Subcutaneous abdominal adipose tissue (tissue), 5 donors: ENCODE results near the gene GRAMD1A.

Source experiments
- H3K27ac ChIP-seq: one replicate; pipeline ENCODE4 v1.7.0; 2013; ENCODE audit warnings: low read depth, mild to moderate bottlenecking, inconsistent platforms, low read length, moderate library complexity
- H3K27me3 ChIP-seq, 5 donors: one replicate each; pipeline ENCODE4 v1.7.0; 2013; ENCODE audit warnings: low read length in 5 of 5, inconsistent platforms in 1 of 5; ENCODE audit not compliant: control insufficient read depth in 5 of 5, insufficient read depth in 4 of 5
- H3K36me3 ChIP-seq, 5 donors: one replicate each; pipeline ENCODE4 v1.7.0; 2013; ENCODE audit warnings: low read length in 5 of 5; ENCODE audit not compliant: control insufficient read depth in 5 of 5, insufficient read depth in 5 of 5
- H3K4me1 ChIP-seq, 5 donors: one replicate each; pipeline ENCODE4 v1.7.0; 2013; ENCODE audit warnings: low read length in 5 of 5, mild to moderate bottlenecking in 3 of 5, moderate library complexity in 1 of 5; ENCODE audit not compliant: control insufficient read depth in 5 of 5, insufficient read depth in 5 of 5
- H3K4me3 ChIP-seq, 5 donors: one replicate each; pipeline ENCODE4 v1.7.0; 2013; ENCODE audit warnings: low read length in 5 of 5, low read depth in 1 of 5
- H3K9ac ChIP-seq, 5 donors: one replicate each; pipeline ENCODE4 v1.7.0; 2013; ENCODE audit warnings: low read length in 5 of 5, mild to moderate bottlenecking in 4 of 5, moderate library complexity in 3 of 5
- H3K9me3 ChIP-seq, 5 donors: one replicate each; pipeline ENCODE4 v1.7.0; 2013; ENCODE audit warnings: low read length in 5 of 5; ENCODE audit not compliant: control insufficient read depth in 5 of 5
- donor health status: healthy.
- donor health status: healthy.
- donor health status: healthy.
- donor health status: healthy.
- donor health status: healthy.

GRAMD1A gene

DNA sequence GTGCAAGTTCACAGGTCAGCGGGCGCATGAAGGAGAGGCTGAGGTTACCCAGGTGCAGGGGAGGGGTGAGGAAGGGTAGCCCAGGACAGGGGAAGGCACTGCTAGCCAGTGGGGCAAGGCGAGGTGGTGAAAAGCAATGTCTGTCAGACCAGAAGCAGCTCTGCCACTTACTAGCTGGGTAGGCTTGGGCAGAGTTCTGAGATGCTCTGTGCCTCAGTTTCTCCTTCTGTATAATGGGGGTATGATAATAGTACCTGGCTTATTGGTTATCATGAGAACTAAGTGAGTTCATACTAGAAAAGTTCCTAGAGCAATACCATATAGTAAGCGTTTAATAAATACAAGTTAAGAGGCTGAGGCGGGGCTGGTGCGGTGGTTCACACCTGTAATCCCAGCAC is 15.8 kb downstream of the GRAMD1A start:
- Histone ChIP-seq H3K4me3 (no peak overlapping the region), H3K4me1 (peaks cover 0 to 58% (median 34%) of the 10 kb centered on the region in 5 donors), H3K27me3 (no peaks in the 10 kb centered on the region), H3K9ac (no peak overlapping the region), H3K36me3 (peaks cover 0 to 89% (median 73%) of the 10 kb centered on the region in 5 donors), H3K27ac (no peak overlapping the region), H3K9me3 (no peaks in the 10 kb centered on the region)

DNA sequence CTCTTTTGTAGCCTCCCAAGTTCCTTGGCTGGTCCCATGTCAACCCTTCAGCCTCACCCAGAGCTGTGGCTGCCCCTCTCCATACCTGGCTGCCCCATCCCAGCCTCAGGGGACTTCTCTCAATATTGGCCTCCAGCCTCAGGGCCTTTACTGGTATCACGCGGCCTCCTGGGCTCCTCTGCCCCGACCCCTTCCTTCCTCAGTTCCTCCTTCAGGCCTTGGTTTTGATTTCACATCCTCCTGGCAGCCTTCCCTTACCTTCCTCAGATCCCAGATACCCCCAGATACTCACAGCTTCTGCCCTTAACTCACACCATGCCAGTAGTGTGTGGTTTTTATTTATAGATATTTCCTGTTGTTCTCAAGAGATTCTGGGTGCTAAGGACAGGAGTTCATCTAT is 17.4 kb downstream of the GRAMD1A start:
- Histone ChIP-seq H3K27me3 (no peaks in the 10 kb centered on the region), H3K4me1 (peaks cover 0 to 52% (median 31%) of the 10 kb centered on the region in 5 donors), H3K27ac (no peak overlapping the region), H3K36me3 (peaks cover 0 to 90% (median 74%) of the 10 kb centered on the region in 5 donors), H3K9ac (peak overlapping the region in 2 of 5 donors; percentile 36 to 37), H3K9me3 (no peaks in the 10 kb centered on the region), H3K4me3 (no peak overlapping the region)

GRCh38 chr19:35018379-35018778 is 18.3 kb downstream of the GRAMD1A start:
- Histone ChIP-seq H3K36me3 (peaks cover 0 to 97% (median 83%) of the 10 kb centered on the region in 5 donors), H3K9me3 (no peaks in the 10 kb centered on the region), H3K4me3 (no peak overlapping the region), H3K9ac (no peak overlapping the region), H3K4me1 (peaks cover 0 to 49% (median 25%) of the 10 kb centered on the region in 5 donors), H3K27ac (no peak overlapping the region), H3K27me3 (no peaks in the 10 kb centered on the region)

DNA sequence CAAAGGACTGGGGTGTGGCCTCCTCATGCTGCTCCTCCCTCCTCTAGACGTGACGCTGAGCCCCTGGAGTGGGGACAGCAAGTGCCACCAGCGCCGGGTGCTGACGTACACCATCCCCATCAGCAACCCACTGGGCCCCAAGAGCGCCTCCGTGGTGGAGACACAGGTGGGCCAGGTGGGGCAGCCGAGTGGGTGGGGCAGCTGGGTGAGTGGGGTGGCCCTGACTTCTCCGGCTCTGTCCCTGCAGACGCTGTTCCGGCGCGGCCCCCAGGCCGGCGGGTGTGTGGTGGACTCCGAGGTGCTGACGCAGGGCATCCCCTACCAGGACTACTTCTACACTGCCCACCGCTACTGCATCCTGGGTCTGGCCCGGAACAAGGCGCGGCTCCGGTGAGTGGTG is 19.0 kb downstream of the GRAMD1A start:
- Histone ChIP-seq H3K36me3 (peaks cover 0 to 97% (median 85%) of the 10 kb centered on the region in 5 donors), H3K4me3 (no peak overlapping the region), H3K4me1 (peaks cover 0 to 41% (median 17%) of the 10 kb centered on the region in 5 donors), H3K9ac (no peak overlapping the region), H3K27ac (no peak overlapping the region), H3K27me3 (no peaks in the 10 kb centered on the region), H3K9me3 (no peaks in the 10 kb centered on the region)

DNA sequence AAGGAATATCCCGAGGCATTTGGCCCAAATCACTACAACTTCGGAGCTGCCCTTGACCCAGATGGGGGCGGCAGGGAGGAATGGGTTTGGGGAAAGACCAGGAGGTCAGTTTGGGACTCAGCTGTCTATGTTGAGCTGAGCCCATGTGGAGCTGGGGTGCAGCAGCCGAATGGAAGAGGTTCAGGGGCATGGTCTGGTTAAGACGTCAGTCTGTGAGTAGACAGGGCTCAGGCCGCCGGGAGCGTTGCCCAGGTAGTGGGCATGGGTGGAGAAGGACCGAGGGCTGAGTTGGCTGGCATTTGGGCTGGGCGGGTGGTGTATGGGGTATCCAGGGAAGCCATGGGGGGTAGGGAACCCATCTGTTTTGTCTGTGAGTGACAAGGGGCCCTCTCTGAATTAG is 20.9 kb downstream of the GRAMD1A start:
- Histone ChIP-seq H3K27ac (no peak overlapping the region), H3K4me3 (no peak overlapping the region), H3K36me3 (peaks cover 0 to 97% (median 82%) of the 10 kb centered on the region in 5 donors), H3K4me1 (peaks cover 0 to 24% (median 4%) of the 10 kb centered on the region in 5 donors), H3K9ac (no peak overlapping the region), H3K27me3 (no peaks in the 10 kb centered on the region), H3K9me3 (no peaks in the 10 kb centered on the region)

- no peak overlapping the region for H3K9ac ChIP-seq
- H3K27me3 ChIP-seq = no peaks in the 10 kb centered on the region
These were observed 21.5 kb downstream of the GRAMD1A start for GRCh38 chr19:35021596-35021995.

GRCh38 chr19:35022460-35022859 is 22.3 kb downstream of the GRAMD1A start:
- Histone ChIP-seq H3K36me3 (peaks cover 0 to 99% (median 87%) of the 10 kb centered on the region in 5 donors), H3K4me1 (peaks cover 0 to 18% (median under 1%) of the 10 kb centered on the region in 5 donors), H3K9me3 (no peaks in the 10 kb centered on the region), H3K27ac (no peak overlapping the region), H3K4me3 (no peak overlapping the region), H3K9ac (no peak overlapping the region), H3K27me3 (no peaks in the 10 kb centered on the region)

More at GRCh38 chr19:35021596-35021995, 21.5 kb downstream of the GRAMD1A start:
- Histone ChIP-seq H3K4me3 (no peak overlapping the region), H3K27ac (no peak overlapping the region), H3K9me3 (no peaks in the 10 kb centered on the region), H3K4me1 (peaks cover 0 to 24% (median 4%) of the 10 kb centered on the region in 5 donors), H3K36me3 (peaks cover 0 to 98% (median 86%) of the 10 kb centered on the region in 5 donors)

- no peaks in the 10 kb centered on the region for H3K27me3 ChIP-seq
- H3K4me3 ChIP-seq = no peak overlapping the region
- no peaks in the 10 kb centered on the region for H3K9me3 ChIP-seq
- peaks cover 0 to 11% (median 0%) of the 10 kb centered on the region in 5 donors for H3K4me1 ChIP-seq
- no peak overlapping the region for H3K9ac ChIP-seq
- H3K27ac ChIP-seq = no peak overlapping the region
- H3K36me3 ChIP-seq = peaks cover 0 to 99% (median 86%) of the 10 kb centered on the region in 5 donors
These were observed 23.3 kb downstream of the GRAMD1A start for GRCh38 chr19:35023428-35023827.

- Histone ChIP-seq H3K27me3 (no peaks in the 10 kb centered on the region), H3K4me1 (peaks cover 0 to 5% (median 0%) of the 10 kb centered on the region in 5 donors), H3K36me3 (peaks cover 0 to 92% (median 80%) of the 10 kb centered on the region in 5 donors), H3K9ac (no peak overlapping the region), H3K9me3 (no peaks in the 10 kb centered on the region), H3K4me3 (no peak overlapping the region), H3K27ac (no peak overlapping the region)
These were observed 24.0 kb downstream of the GRAMD1A start for GRCh38 chr19:35024095-35024494.

GRCh38 chr19:35025969-35026368 is 25.8 kb downstream of the GRAMD1A start:
- Histone ChIP-seq H3K36me3 (peaks cover 0 to 73% (median 66%) of the 10 kb centered on the region in 5 donors), H3K27ac (no peak overlapping the region)

More at GRCh38 chr19:35025969-35026368, 25.8 kb downstream of the GRAMD1A start:
- peaks cover 0 to 4% (median 0%) of the 10 kb centered on the region in 5 donors for H3K27me3 ChIP-seq
- H3K9me3 ChIP-seq = no peaks in the 10 kb centered on the region
- H3K4me3 ChIP-seq = no peak overlapping the region
- H3K9ac ChIP-seq = no peak overlapping the region
- peaks cover 0 to 15% (median 5%) of the 10 kb centered on the region in 5 donors for H3K4me1 ChIP-seq
